WTC11 (cell line): ENCODE results near the gene PFDN5.

ENCODE experiments used
- ETV6 ChIP-seq: sonication (generic); formaldehyde crosslinking; IDR thresholded peaks from 2 replicates; pipeline ENCODE4 v1.8.1; 2022; ENCODE audit warnings: mild to moderate bottlenecking, missing genetic modification reagents
- GTF2I ChIP-seq: fragments of 250-450 bp; sonication (Bioruptor Pico); conservative IDR thresholded peaks from 2 replicates; pipeline ENCODE4 v1.4.0; 2021; ENCODE audit warnings: mild to moderate bottlenecking
- IRF2 ChIP-seq: sonication (generic); formaldehyde crosslinking; IDR thresholded peaks from 2 replicates; pipeline ENCODE4 v1.8.0; 2022; ENCODE audit warnings: low read depth, missing genetic modification reagents, borderline replicate concordance
- NFE2L1 ChIP-seq: sonication (generic); formaldehyde crosslinking; IDR thresholded peaks from 2 replicates; pipeline ENCODE4 v1.8.1; 2023; ENCODE audit warnings: missing genetic modification reagents
- NR2C2 ChIP-seq: sonication (generic); formaldehyde crosslinking; IDR thresholded peaks from 2 replicates; pipeline ENCODE4 v1.8.0; 2022; ENCODE audit warnings: mild to moderate bottlenecking, missing genetic modification reagents
- TCF7 ChIP-seq: sonication (generic); formaldehyde crosslinking; IDR thresholded peaks from 2 replicates; pipeline ENCODE4 v1.8.0; 2022; ENCODE audit warnings: mild to moderate bottlenecking, low read depth, missing genetic modification reagents, moderate library complexity
- TP53 ChIP-seq: sonication (generic); formaldehyde crosslinking; IDR thresholded peaks from 2 replicates; pipeline ENCODE4 v1.8.1; 2023; ENCODE audit warnings: mild to moderate bottlenecking, missing genetic modification reagents
- ZNF416 ChIP-seq: fragments of 250-450 bp; sonication (Bioruptor Pico); IDR thresholded peaks from 2 replicates; pipeline ENCODE4 v1.9.0; 2021; ENCODE audit warnings: mild to moderate bottlenecking, inconsistent platforms
- TF ChIP-seq, protein P1 (sequence below): fragments of 200-600 bp; IDR thresholded peaks from 2 replicates; pipeline ENCODE4 v1.8.0; 2022; ENCODE audit warnings: antibody characterized with exemption
- TF ChIP-seq, protein P2 (sequence below): sonication (generic); formaldehyde crosslinking; IDR thresholded peaks from 2 replicates; pipeline ENCODE4 v1.8.1; 2023; ENCODE audit warnings: mild to moderate bottlenecking, missing genetic modification reagents, moderate library complexity
- TF ChIP-seq, protein P3 (sequence below): sonication (generic); formaldehyde crosslinking; IDR thresholded peaks from 2 replicates; pipeline ENCODE4 v1.8.1; 2023; ENCODE audit warnings: mild to moderate bottlenecking, moderate library complexity, missing genetic modification reagents
- TF ChIP-seq, protein P4 (sequence below): sonication (generic); formaldehyde crosslinking; IDR thresholded peaks from 2 replicates; pipeline ENCODE4 v1.8.0; 2022; ENCODE audit warnings: mild to moderate bottlenecking, missing genetic modification reagents
- TF ChIP-seq, protein P5 (sequence below): sonication (generic); formaldehyde crosslinking; IDR thresholded peaks from 2 replicates; pipeline ENCODE4 v1.8.1; 2023; ENCODE audit warnings: mild to moderate bottlenecking, missing genetic modification reagents, borderline replicate concordance
- TF ChIP-seq, protein P6 (sequence below): sonication (generic); formaldehyde crosslinking; IDR thresholded peaks from 2 replicates; pipeline ENCODE4 v1.8.0; 2022; ENCODE audit warnings: mild to moderate bottlenecking, missing genetic modification reagents

DNA sequence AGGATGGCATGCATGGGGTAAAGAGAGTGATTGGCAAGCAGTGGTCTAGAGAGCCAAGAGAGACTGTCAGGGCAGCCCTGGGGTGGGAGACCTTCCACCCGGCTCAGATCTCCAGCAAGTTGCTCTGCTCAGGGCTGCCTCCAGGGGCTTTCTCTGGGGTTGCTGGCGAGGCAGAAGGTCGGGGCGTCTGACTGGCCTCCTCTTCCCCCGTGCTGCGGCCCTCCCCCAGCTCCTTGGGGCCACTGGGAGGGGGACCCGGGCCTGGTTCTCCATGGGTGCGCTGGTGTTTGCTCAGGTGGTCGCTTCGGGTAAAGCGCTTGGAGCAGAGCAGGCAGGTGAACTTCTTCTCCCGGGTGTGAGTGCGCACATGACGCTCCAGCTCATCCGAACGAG, 32.7 kb downstream of the PFDN5 start:
- no peak for TF ChIP-seq ETV6
- no peak for TF ChIP-seq TP53 (CRISPR knock-in tag)
- TF ChIP-seq, protein P1, sequence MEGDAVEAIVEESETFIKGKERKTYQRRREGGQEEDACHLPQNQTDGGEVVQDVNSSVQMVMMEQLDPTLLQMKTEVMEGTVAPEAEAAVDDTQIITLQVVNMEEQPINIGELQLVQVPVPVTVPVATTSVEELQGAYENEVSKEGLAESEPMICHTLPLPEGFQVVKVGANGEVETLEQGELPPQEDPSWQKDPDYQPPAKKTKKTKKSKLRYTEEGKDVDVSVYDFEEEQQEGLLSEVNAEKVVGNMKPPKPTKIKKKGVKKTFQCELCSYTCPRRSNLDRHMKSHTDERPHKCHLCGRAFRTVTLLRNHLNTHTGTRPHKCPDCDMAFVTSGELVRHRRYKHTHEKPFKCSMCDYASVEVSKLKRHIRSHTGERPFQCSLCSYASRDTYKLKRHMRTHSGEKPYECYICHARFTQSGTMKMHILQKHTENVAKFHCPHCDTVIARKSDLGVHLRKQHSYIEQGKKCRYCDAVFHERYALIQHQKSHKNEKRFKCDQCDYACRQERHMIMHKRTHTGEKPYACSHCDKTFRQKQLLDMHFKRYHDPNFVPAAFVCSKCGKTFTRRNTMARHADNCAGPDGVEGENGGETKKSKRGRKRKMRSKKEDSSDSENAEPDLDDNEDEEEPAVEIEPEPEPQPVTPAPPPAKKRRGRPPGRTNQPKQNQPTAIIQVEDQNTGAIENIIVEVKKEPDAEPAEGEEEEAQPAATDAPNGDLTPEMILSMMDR, result no peak
- no peak for TF ChIP-seq TCF7 (CRISPR knock-in tag)
- TF ChIP-seq, protein P2, sequence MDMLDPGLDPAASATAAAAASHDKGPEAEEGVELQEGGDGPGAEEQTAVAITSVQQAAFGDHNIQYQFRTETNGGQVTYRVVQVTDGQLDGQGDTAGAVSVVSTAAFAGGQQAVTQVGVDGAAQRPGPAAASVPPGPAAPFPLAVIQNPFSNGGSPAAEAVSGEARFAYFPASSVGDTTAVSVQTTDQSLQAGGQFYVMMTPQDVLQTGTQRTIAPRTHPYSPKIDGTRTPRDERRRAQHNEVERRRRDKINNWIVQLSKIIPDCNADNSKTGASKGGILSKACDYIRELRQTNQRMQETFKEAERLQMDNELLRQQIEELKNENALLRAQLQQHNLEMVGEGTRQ (CRISPR knock-in tag), result no peak
- no peak for TF ChIP-seq ZNF416 (CRISPR knock-in tag)
- TF ChIP-seq, protein P3, sequence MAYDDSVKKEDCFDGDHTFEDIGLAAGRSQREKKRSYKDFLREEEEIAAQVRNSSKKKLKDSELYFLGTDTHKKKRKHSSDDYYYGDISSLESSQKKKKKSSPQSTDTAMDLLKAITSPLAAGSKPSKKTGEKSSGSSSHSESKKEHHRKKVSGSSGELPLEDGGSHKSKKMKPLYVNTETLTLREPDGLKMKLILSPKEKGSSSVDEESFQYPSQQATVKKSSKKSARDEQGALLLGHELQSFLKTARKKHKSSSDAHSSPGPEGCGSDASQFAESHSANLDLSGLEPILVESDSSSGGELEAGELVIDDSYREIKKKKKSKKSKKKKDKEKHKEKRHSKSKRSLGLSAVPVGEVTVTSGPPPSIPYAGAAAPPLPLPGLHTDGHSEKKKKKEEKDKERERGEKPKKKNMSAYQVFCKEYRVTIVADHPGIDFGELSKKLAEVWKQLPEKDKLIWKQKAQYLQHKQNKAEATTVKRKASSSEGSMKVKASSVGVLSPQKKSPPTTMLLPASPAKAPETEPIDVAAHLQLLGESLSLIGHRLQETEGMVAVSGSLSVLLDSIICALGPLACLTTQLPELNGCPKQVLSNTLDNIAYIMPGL (CRISPR knock-in tag), result no peak
- no peak for TF ChIP-seq IRF2 (CRISPR knock-in tag)
- TF ChIP-seq, protein P4, sequence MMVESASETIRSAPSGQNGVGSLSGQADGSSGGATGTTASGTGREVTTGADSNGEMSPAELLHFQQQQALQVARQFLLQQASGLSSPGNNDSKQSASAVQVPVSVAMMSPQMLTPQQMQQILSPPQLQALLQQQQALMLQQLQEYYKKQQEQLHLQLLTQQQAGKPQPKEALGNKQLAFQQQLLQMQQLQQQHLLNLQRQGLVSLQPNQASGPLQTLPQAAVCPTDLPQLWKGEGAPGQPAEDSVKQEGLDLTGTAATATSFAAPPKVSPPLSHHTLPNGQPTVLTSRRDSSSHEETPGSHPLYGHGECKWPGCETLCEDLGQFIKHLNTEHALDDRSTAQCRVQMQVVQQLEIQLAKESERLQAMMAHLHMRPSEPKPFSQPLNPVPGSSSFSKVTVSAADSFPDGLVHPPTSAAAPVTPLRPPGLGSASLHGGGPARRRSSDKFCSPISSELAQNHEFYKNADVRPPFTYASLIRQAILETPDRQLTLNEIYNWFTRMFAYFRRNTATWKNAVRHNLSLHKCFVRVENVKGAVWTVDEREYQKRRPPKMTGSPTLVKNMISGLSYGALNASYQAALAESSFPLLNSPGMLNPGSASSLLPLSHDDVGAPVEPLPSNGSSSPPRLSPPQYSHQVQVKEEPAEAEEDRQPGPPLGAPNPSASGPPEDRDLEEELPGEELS, result no peak
- no peak for TF ChIP-seq NFE2L1 (CRISPR knock-in tag)
- TF ChIP-seq, protein P5, sequence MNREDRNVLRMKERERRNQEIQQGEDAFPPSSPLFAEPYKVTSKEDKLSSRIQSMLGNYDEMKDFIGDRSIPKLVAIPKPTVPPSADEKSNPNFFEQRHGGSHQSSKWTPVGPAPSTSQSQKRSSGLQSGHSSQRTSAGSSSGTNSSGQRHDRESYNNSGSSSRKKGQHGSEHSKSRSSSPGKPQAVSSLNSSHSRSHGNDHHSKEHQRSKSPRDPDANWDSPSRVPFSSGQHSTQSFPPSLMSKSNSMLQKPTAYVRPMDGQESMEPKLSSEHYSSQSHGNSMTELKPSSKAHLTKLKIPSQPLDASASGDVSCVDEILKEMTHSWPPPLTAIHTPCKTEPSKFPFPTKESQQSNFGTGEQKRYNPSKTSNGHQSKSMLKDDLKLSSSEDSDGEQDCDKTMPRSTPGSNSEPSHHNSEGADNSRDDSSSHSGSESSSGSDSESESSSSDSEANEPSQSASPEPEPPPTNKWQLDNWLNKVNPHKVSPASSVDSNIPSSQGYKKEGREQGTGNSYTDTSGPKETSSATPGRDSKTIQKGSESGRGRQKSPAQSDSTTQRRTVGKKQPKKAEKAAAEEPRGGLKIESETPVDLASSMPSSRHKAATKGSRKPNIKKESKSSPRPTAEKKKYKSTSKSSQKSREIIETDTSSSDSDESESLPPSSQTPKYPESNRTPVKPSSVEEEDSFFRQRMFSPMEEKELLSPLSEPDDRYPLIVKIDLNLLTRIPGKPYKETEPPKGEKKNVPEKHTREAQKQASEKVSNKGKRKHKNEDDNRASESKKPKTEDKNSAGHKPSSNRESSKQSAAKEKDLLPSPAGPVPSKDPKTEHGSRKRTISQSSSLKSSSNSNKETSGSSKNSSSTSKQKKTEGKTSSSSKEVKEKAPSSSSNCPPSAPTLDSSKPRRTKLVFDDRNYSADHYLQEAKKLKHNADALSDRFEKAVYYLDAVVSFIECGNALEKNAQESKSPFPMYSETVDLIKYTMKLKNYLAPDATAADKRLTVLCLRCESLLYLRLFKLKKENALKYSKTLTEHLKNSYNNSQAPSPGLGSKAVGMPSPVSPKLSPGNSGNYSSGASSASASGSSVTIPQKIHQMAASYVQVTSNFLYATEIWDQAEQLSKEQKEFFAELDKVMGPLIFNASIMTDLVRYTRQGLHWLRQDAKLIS (CRISPR knock-in tag), result no peak
- no peak for TF ChIP-seq GTF2I (CRISPR knock-in tag)
- TF ChIP-seq, protein P6, sequence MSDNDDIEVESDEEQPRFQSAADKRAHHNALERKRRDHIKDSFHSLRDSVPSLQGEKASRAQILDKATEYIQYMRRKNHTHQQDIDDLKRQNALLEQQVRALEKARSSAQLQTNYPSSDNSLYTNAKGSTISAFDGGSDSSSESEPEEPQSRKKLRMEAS (CRISPR knock-in tag), result no peak
- no peak for TF ChIP-seq NR2C2
